HCT116 (cell line): ENCODE data around the gene FAM20C.

Experiments
- ATF3 ChIP-seq: IDR thresholded peaks from 2 replicates; pipeline ENCODE4 v1.6.1; 2012
- CTCF ChIP-seq, 3 experiments: fragments of 200-600 bp in 1 of 3; sonication (generic) in 1 of 3; IDR thresholded peaks in 2 of 3; conservative IDR thresholded peaks in 1 of 3; 2 replicates each; pipeline ENCODE4 v1.5.1; 2012 to 2017; ENCODE audit warnings: low read depth in 2 of 3, low read length in 2 of 3, antibody characterized with exemption in 1 of 3, borderline replicate concordance in 1 of 3, control low read depth in 1 of 3, mild to moderate bottlenecking in 1 of 3, mixed read lengths in 1 of 3, mixed run types in 1 of 3, moderate library complexity in 1 of 3; ENCODE audit not compliant: insufficient read depth in 1 of 3
- EZH2 ChIP-seq: fragments of 200-600 bp; sonication (generic); IDR thresholded peaks from 2 replicates; pipeline ENCODE4 v1.6.1; 2017; ENCODE audit warnings: antibody characterized with exemption, mixed run types
- EZH2phosphoT487 ChIP-seq: fragments of 200-600 bp; IDR thresholded peaks from 2 replicates; pipeline ENCODE4 v1.6.1; 2018; ENCODE audit warnings: antibody characterized with exemption, borderline replicate concordance
- MAX ChIP-seq: IDR thresholded peaks from 2 replicates; pipeline ENCODE4 v1.6.1; 2012
- POLR2A ChIP-seq: IDR thresholded peaks from 2 replicates; pipeline ENCODE4 v1.7.0; 2011; ENCODE audit warnings: borderline replicate concordance; ENCODE audit not compliant: insufficient read depth, insufficient read length; ENCODE audit errors: extremely low read depth
- POLR2AphosphoS5 ChIP-seq: IDR thresholded peaks from 2 replicates; pipeline ENCODE4 v1.6.1; 2011; ENCODE audit warnings: mild to moderate bottlenecking, low read depth, low read length, moderate library complexity
- RAD21 ChIP-seq: IDR thresholded peaks from 2 replicates; pipeline ENCODE4 v1.6.1; 2012; ENCODE audit warnings: low read depth, mild to moderate bottlenecking
- REST ChIP-seq: IDR thresholded peaks from 2 replicates; pipeline ENCODE4 v1.6.1; 2012; ENCODE audit warnings: low read depth
- SIN3A ChIP-seq: IDR thresholded peaks from 2 replicates; pipeline ENCODE4 v1.6.1; 2012; ENCODE audit warnings: low read depth
- TCF7L2 ChIP-seq: IDR thresholded peaks from 2 replicates; pipeline ENCODE4 v1.7.0; 2011; ENCODE audit warnings: borderline replicate concordance, inconsistent platforms; ENCODE audit not compliant: insufficient read depth, insufficient read length; ENCODE audit errors: extremely low read depth
- YY1 ChIP-seq: IDR thresholded peaks from 2 replicates; pipeline ENCODE4 v1.6.1; 2011; ENCODE audit warnings: low read length, low read depth, moderate library complexity, mild to moderate bottlenecking; ENCODE audit not compliant: insufficient replicate concordance; ENCODE audit errors: extremely low read depth
- ZFX ChIP-seq: fragments of 450-650 bp; IDR thresholded peaks from 2 replicates; pipeline ENCODE4 v1.6.1; 2017

- TF ChIP-seq CTCF (IDR thresholded peaks at IDR 0.05 in 2 of 3, conservative IDR thresholded peaks at IDR 0.05 in 1 of 3; ENCODE audit: borderline replicate concordance in 1 of 3, insufficient read depth in 1 of 3, low read depth in 2 of 3, low read length in 2 of 3) (no peak), RAD21 (no peak), POLR2A (no peak), TCF7L2 (no peak), EZH2 (no peak), MAX (no peak), POLR2AphosphoS5 (no peak), YY1 (no peak), SIN3A (no peak), REST (no peak), ZFX (no peak), EZH2phosphoT487 (no peak), ATF3 (no peak)
Measured at GRCh38 chr7:240887-241421, 48.6 kb downstream of the FAM20C start.
